Thoracic aorta (tissue), 2 donors: Measurements from ENCODE around the gene APOC4. TPM values are rescaled to one million over a fixed set of nuclear protein-coding genes. Genes with fewer than 3 reads are reported as not detected.
A peak's percentile ranks its signal among the peaks of the same experiment; 100 is the strongest.

ENCODE experiments used
- ATAC-seq: fragments of 150-250 bp; one replicate; pipeline ENCODE4 v1.8.0; 2017; ENCODE audit warnings: low read depth; ENCODE audit not compliant: insufficient number of reproducible peaks, low FRiP score
- DNase-seq: peaks from one replicate; pipeline ENCODE4 v3.0.0-alpha.2; 2020; ENCODE audit warnings: low spot score
- H3K27ac ChIP-seq, 2 donors: fragments of 200-600 bp; sonication (generic); 1 replicate in 1 of 2; 2 replicates in 1 of 2; pipeline ENCODE4 v1.5.1; 2016; ENCODE audit warnings: mild to moderate bottlenecking in 2 of 2, moderate library complexity in 2 of 2
- H3K27me3 ChIP-seq: fragments of 200-600 bp; sonication (generic); replicated peaks from 2 replicates; pipeline ENCODE4 v1.6.0; 2016; ENCODE audit warnings: mild to moderate bottlenecking; ENCODE audit not compliant: insufficient read depth
- H3K36me3 ChIP-seq: fragments of 200-600 bp; sonication (generic); one replicate; pipeline ENCODE4 v1.5.1; 2016
- H3K4me1 ChIP-seq, 2 donors: fragments of 200-600 bp; sonication (generic); 1 replicate in 1 of 2; 2 replicates in 1 of 2; pipeline versions ENCODE4 v1.5.1 to v1.6.0; 2016; ENCODE audit warnings: low read depth in 2 of 2, mild to moderate bottlenecking in 1 of 2; ENCODE audit not compliant: control insufficient read depth in 1 of 2
- H3K4me3 ChIP-seq: fragments of 200-600 bp; sonication (generic); 2 replicates; pipeline ENCODE4 v1.5.1; 2016; ENCODE audit warnings: mild to moderate bottlenecking
- H3K9me3 ChIP-seq: fragments of 200-600 bp; sonication (generic); 2 replicates; pipeline ENCODE4 v1.5.1; 2016
- total RNA-seq, 2 donors: library from RNA; depleted of rRNA; stranded (reverse); fragments of >200 nt; gene quantifications; one replicate each; pipeline versions ENCODE4 v1.1.0 to v1.2.3, GENCODE V29; 2016
- TF ChIP-seq, protein P1 (sequence below): fragments of 200-600 bp; sonication (generic); IDR thresholded peaks from one replicate; pipeline ENCODE4 v1.5.1; 2019; ENCODE audit warnings: antibody characterized with exemption

APOC4 gene
- total RNA-seq, 2 donors from 2014 or later = not detected

DNA sequence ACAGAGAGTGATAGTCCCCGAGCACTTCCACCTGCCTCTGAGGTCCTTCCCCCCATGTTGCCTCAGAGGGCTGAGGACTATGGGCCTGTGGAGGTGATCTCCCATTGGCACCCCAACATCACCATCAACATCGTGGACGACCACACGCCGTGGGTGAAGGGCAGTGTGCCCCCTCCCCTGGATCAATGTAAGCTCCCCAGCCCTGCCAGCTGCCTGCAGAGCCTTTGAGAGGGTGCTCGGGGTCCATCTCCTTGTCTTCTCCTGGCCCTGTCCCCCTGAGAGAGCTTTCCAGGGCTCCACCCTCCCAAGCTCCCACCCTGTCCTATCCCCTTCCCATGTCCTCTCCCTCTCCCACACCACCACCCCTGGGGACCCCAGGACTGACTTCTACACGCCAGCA is 44.4 kb downstream of the APOC4 start:
- Histone ChIP-seq H3K4me3 (no peak overlapping the region), H3K36me3 (peaks cover 44% of the 10 kb centered on the region), H3K27ac (no peak overlapping the region), H3K9me3 (no peaks in the 10 kb centered on the region), H3K27me3 (no peaks in the 10 kb centered on the region), H3K4me1 (no peaks in the 10 kb centered on the region)
- TF ChIP-seq, protein P1, sequence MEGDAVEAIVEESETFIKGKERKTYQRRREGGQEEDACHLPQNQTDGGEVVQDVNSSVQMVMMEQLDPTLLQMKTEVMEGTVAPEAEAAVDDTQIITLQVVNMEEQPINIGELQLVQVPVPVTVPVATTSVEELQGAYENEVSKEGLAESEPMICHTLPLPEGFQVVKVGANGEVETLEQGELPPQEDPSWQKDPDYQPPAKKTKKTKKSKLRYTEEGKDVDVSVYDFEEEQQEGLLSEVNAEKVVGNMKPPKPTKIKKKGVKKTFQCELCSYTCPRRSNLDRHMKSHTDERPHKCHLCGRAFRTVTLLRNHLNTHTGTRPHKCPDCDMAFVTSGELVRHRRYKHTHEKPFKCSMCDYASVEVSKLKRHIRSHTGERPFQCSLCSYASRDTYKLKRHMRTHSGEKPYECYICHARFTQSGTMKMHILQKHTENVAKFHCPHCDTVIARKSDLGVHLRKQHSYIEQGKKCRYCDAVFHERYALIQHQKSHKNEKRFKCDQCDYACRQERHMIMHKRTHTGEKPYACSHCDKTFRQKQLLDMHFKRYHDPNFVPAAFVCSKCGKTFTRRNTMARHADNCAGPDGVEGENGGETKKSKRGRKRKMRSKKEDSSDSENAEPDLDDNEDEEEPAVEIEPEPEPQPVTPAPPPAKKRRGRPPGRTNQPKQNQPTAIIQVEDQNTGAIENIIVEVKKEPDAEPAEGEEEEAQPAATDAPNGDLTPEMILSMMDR = no peak
- no peak for DNase-seq
- no peak for ATAC-seq

DNA sequence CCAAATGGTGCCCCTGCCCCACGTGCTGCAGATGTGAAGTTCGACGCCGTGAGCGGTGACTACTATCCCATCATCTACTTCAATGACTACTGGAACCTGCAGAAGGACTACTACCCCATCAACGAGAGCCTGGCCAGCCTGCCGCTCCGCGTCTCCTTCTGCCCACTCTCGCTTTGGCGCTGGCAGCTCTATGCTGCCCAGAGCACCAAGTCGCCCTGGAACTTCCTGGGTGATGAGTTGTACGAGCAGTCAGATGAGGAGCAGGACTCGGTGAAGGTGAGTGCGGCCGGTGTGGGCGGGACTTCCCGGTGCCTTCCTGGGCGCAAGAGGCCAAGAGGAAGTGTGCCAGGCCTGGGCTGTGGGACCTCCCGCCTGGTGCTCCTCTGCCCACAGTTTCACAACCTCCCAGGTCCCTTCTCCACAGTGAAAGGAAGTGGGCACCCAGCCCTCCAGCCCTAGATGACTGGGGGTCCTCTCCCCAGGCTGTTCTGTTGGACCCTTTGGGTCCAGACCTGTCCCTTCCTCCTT is 45.2 kb downstream of the APOC4 start:
- TF ChIP-seq, protein P1 = no peak
- no peak for ATAC-seq
- no peaks in the 10 kb centered on the region for H3K27me3 ChIP-seq
- peaks cover 52% of the 10 kb centered on the region for H3K36me3 ChIP-seq
- H3K9me3 ChIP-seq = no peaks in the 10 kb centered on the region
- no peaks in the 10 kb centered on the region for H3K4me1 ChIP-seq
- DNase-seq = no peak
- no peak overlapping the region for H3K4me3 ChIP-seq
- H3K27ac ChIP-seq = no peak overlapping the region

DNA sequence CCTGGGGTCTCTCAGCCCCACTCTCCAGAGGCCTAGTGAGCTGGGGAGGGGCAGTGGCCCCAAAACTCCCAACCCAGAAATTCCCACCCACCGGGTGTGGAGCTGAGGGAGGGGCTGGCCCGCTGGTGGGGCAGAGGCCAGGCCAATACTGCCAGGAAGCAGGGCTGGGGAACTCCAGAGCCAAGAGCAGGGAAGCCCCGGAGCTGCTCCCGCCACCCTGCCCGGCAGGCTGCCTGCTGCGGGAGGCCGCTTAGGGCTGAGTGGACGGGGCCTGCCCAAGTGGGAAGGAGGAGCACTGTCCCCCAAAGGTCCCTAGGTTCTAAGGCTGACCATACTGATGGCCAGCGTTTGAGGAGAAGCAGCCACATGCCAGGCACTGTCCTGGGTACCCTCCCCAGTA is 46.2 kb downstream of the APOC4 start:
- H3K4me3 ChIP-seq = no peak overlapping the region
- ATAC-seq = no peak
- no peaks in the 10 kb centered on the region for H3K4me1 ChIP-seq
- H3K36me3 ChIP-seq = peaks cover 58% of the 10 kb centered on the region
- TF ChIP-seq, protein P1 = no peak
- no peaks in the 10 kb centered on the region for H3K27me3 ChIP-seq
- DNase-seq = no peak
- no peaks in the 10 kb centered on the region for H3K9me3 ChIP-seq
- no peak overlapping the region for H3K27ac ChIP-seq

DNA sequence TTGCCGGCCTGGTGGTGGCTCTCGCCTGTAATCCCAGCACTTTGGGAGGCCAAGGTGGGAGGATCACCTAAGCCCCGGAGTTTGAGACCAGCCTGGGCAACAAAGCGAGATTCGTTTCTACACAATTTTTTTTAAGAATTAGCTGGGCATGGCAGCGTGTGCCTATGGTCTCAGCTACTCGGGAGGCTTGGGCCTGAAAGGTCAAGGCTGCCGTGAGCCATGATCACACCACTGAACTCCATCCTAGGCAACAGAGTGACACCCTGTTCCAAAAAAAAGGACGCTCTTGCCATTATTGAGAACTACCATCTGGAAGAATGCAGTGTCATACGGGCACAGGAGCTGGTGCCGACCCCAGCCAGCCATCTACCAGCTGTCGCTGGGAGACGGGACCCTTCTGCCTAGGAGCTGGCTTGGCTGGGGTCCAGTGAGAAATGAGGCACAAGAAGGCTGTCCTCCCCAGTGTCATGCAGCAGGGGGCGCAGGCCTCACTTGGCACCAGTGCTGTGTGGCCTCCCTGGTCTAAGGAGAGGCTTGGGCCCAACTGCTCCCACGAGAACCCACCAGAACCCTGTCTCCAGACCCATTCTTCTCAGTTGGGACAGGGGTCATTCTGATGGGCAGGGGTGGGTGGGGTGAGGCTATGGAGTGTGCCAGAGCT is 47.0 kb downstream of the APOC4 start:
- Histone ChIP-seq H3K27me3 (no peaks in the 10 kb centered on the region), H3K4me3 (no peak overlapping the region), H3K9me3 (no peaks in the 10 kb centered on the region), H3K36me3 (peaks cover 58% of the 10 kb centered on the region), H3K27ac (no peak overlapping the region), H3K4me1 (no peaks in the 10 kb centered on the region)
- no peak for ATAC-seq
- DNase-seq = no peak
- TF ChIP-seq, protein P1 = peak; percentile 48

DNA sequence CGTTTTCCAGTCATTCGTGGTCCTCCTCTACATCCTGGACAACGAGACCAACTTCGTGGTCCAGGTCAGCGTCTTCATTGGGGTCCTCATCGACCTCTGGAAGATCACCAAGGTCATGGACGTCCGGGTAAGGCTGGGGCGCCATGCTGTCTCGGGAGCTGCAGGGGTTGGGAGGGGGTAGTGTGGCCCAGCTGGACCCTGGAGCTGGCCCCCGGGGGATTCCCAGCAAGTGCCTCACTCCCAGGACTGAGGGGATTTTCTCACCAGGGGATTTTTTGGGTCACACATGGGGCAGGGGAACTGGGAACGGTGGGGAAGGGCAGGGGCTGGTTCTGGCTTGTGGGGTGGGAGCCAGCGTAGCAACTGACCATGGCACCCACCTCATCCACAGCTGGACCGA is 48.4 kb downstream of the APOC4 start:
- TF ChIP-seq, protein P1 = no peak
- ATAC-seq (no peak), DNase-seq (no peak)
- Histone ChIP-seq H3K27ac (no peak overlapping the region), H3K4me3 (no peak overlapping the region), H3K9me3 (no peaks in the 10 kb centered on the region), H3K27me3 (no peaks in the 10 kb centered on the region), H3K4me1 (no peaks in the 10 kb centered on the region), H3K36me3 (peaks cover 47% of the 10 kb centered on the region)
